ENCODE results near the gene PAX3. TPM values are rescaled to one million over a fixed set of nuclear protein-coding genes. Genes with fewer than 3 reads are reported as not detected.

Gene PAX3
- total RNA-seq, 2 donors from 2014 or later = not detected

DNA sequence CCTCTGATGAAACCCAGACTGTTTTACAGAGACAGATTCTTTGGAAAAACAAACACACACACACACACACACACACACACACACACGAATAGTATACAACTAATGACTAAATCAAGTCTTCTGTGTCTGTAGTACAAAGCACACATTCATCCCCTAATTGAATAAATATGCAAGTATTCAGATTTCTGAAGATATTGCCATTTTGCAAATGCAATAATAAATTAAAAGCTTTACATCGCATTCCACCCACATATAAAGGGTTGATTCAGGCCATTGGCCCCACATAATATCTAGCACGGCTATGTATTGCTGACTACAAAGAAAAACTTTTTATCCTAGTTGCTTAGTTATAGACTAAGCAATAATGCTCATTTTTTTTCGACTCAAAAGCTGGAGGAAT, 86.2 kb downstream of the PAX3 start:
- no peaks in the 10 kb centered on the region for H3K9me3 Mint-ChIP-seq
- DNase-seq = no peak
- H3K27ac ChIP-seq (ENCODE audit: low read depth, low read length) = no peak overlapping the region

DNA sequence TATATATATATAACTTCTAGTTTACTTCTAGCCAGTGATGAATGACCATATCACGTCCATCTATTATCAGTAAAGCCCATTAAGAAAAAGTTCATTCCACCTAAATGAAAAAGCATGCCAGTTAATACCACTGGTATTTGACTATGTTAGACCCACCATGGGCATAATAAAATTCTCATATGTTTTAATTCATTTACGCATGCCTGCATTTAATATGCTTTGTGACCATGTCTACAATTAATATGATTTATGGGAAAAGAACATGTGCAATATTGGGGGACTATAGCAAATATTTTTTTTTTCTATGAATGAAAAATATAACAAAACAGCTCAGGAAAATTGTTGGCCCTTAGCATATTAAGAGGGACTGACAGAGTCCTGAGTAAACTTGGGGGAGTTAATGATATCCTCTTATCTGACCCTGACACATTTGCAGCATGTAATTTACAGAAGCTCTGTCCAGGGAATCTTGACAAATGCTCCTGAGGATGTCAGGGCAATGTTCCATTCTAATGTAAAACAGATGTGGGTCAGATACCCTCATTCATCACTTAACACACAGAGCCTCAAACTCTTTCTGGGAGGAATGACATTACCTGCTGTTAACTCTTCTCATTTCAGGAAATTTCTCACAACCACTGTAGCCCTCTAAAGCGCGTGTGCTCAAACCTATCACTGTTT, 90.6 kb downstream of the PAX3 start:
- Histone ChIP-seq H3K27me3 (ENCODE audit: control insufficient read depth, insufficient read depth, low read length, poor library complexity, severe bottlenecking) (peaks cover 3% of the 10 kb centered on the region), H3K36me3 (ENCODE audit: control insufficient read depth, insufficient read depth, low read length) (no peaks in the 10 kb centered on the region), H3K4me1 (ENCODE audit: control insufficient read depth, insufficient read depth, low read length) (no peaks in the 10 kb centered on the region), H3K9ac (ENCODE audit: extremely low read depth, low read length, poor library complexity, severe bottlenecking) (no peak overlapping the region), H3K27ac (ENCODE audit: low read depth, low read length) (peak overlapping the region; percentile 39), H3K4me3 (ENCODE audit: low read length) (no peak overlapping the region), H3K9me3 (ENCODE audit: control insufficient read depth, low read length) (no peaks in the 10 kb centered on the region)
- H3K9me3 Mint-ChIP-seq = no peaks in the 10 kb centered on the region
- WGBS, 2 experiments (ENCODE audit: insufficient coverage in 1 of 2, insufficient read length in 1 of 2) = 71 to 78% methylated on average over 3 to 4 of the region's 4 CpGs
- H3K27ac Mint-ChIP-seq = no peak overlapping the region
- peaks cover 1% of the 10 kb centered on the region for H3K27me3 Mint-ChIP-seq (ENCODE audit: insufficient read depth)
- DNase-seq = no peak
- no peaks in the 10 kb centered on the region for H3K4me1 Mint-ChIP-seq
- H3K36me3 Mint-ChIP-seq (ENCODE audit: low read depth) = no peaks in the 10 kb centered on the region
- H3K4me3 Mint-ChIP-seq = no peak overlapping the region
- TF ChIP-seq, protein P1, sequence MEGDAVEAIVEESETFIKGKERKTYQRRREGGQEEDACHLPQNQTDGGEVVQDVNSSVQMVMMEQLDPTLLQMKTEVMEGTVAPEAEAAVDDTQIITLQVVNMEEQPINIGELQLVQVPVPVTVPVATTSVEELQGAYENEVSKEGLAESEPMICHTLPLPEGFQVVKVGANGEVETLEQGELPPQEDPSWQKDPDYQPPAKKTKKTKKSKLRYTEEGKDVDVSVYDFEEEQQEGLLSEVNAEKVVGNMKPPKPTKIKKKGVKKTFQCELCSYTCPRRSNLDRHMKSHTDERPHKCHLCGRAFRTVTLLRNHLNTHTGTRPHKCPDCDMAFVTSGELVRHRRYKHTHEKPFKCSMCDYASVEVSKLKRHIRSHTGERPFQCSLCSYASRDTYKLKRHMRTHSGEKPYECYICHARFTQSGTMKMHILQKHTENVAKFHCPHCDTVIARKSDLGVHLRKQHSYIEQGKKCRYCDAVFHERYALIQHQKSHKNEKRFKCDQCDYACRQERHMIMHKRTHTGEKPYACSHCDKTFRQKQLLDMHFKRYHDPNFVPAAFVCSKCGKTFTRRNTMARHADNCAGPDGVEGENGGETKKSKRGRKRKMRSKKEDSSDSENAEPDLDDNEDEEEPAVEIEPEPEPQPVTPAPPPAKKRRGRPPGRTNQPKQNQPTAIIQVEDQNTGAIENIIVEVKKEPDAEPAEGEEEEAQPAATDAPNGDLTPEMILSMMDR (conservative IDR thresholded peaks at IDR 0.05) = no peak

More for the DNA sequence above, 86.2 kb downstream of the PAX3 start:
- peaks cover 9% of the 10 kb centered on the region for H3K27me3 Mint-ChIP-seq (ENCODE audit: insufficient read depth)
- H3K36me3 ChIP-seq (ENCODE audit: control insufficient read depth, insufficient read depth, low read length) = no peaks in the 10 kb centered on the region
- TF ChIP-seq, protein P1 (conservative IDR thresholded peaks at IDR 0.05) = no peak
- H3K9ac ChIP-seq (ENCODE audit: extremely low read depth, low read length, poor library complexity, severe bottlenecking) = no peak overlapping the region
- no peaks in the 10 kb centered on the region for H3K4me1 ChIP-seq (ENCODE audit: control insufficient read depth, insufficient read depth, low read length)
- H3K36me3 Mint-ChIP-seq (ENCODE audit: low read depth) = no peaks in the 10 kb centered on the region
- no peaks in the 10 kb centered on the region for H3K9me3 ChIP-seq (ENCODE audit: control insufficient read depth, low read length)
- H3K27ac Mint-ChIP-seq = no peak overlapping the region
- H3K4me1 Mint-ChIP-seq = no peaks in the 10 kb centered on the region
- WGBS, 2 experiments (ENCODE audit: insufficient coverage in 1 of 2, insufficient read length in 1 of 2) = 90 to 92% methylated on average over 3 to 4 of the region's 4 CpGs
- no peak overlapping the region for H3K4me3 ChIP-seq (ENCODE audit: low read length)
- no peaks in the 10 kb centered on the region for H3K27me3 ChIP-seq (ENCODE audit: control insufficient read depth, insufficient read depth, low read length, poor library complexity, severe bottlenecking)
- H3K4me3 Mint-ChIP-seq = no peak overlapping the region

DNA sequence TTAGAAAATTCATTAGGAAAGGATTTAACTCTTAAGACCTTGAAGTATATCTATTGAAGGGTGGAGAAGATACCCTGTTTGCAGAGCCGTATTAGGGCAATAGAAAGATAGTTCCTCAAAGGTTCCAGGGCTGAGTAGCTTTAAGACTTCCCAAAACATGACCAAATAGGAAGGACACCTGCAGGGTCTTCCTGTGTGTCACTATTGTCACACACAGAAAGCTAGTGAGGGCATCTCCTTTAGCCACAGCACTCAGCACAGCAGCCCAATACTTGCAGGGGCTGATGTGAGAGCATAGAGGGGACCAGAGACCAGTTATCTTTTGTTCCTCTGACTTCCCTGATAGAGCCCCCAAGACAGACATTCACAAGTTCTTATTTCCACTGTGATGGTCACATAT, 93.7 kb downstream of the PAX3 start:
- Mint-ChIP-seq H3K36me3 (ENCODE audit: low read depth) (no peaks in the 10 kb centered on the region), H3K27ac (no peak overlapping the region), H3K27me3 (ENCODE audit: insufficient read depth) (peaks cover 2% of the 10 kb centered on the region), H3K4me3 (no peak overlapping the region), H3K4me1 (no peaks in the 10 kb centered on the region), H3K9me3 (no peaks in the 10 kb centered on the region)
- no peak overlapping the region for H3K4me3 ChIP-seq (ENCODE audit: low read length)
- no peaks in the 10 kb centered on the region for H3K9me3 ChIP-seq (ENCODE audit: control insufficient read depth, low read length)
- DNase-seq = no peak
- no peak overlapping the region for H3K27ac ChIP-seq (ENCODE audit: low read depth, low read length)
- peaks cover 25% of the 10 kb centered on the region for H3K27me3 ChIP-seq (ENCODE audit: control insufficient read depth, insufficient read depth, low read length, poor library complexity, severe bottlenecking)
- TF ChIP-seq, protein P1 (conservative IDR thresholded peaks at IDR 0.05) = no peak
- no peak overlapping the region for H3K9ac ChIP-seq (ENCODE audit: extremely low read depth, low read length, poor library complexity, severe bottlenecking)
- 71 to 72% methylated on average over 1 of the region's 1 CpG for WGBS, 2 experiments (ENCODE audit: insufficient coverage in 1 of 2, insufficient read length in 1 of 2)
- H3K4me1 ChIP-seq (ENCODE audit: control insufficient read depth, insufficient read depth, low read length) = no peaks in the 10 kb centered on the region
- no peaks in the 10 kb centered on the region for H3K36me3 ChIP-seq (ENCODE audit: control insufficient read depth, insufficient read depth, low read length)

All from endodermal cell (in vitro differentiated cells).